ENCODE data around the gene P2RY14.

Gene P2RY14

GRCh38 chr3:151228666-151229040, 49.7 kb downstream of the P2RY14 start:
- no peak for TF ChIP-seq Cebpa-rat (IDR thresholded peaks at IDR 0.05)
- peaks cover 47 to 65% (median 55%) of the 10 kb centered on the region in 10 experiments for H3K4me1 ChIP-seq
- no peaks in the 10 kb centered on the region for H3K27me3 ChIP-seq
- peak overlapping the region; percentile 18 to 75 (median 57) for H3K4me2 ChIP-seq
- peak overlapping the region in 5 of 11 experiments; percentile 6 to 34 (median 26); a peak in 4 of 22 replicates for H3K9ac ChIP-seq
- H4K20me1 ChIP-seq = no peaks in the 10 kb centered on the region
- H3K9me3 ChIP-seq (replicated peaks in 1 of 11) = 0 out of 22 replicates have a peak, but pooled peaks cover 0 to 6% (median 0%) of the 10 kb centered on the region in 11 experiments
- H3K27ac ChIP-seq = peak overlapping the region in 7 of 11 experiments; percentile 25 to 69 (median 28); a peak in 11 of 22 replicates
- H3K36me3 ChIP-seq = no peaks in the 10 kb centered on the region
- H3K4me3 ChIP-seq = no peak overlapping the region

- no peak for TF ChIP-seq Cebpa-rat (IDR thresholded peaks at IDR 0.05)
- Histone ChIP-seq H3K9me3 (replicated peaks in 1 of 11) (peaks cover 0 to 6% (median 0%) of the 10 kb centered on the region in 11 experiments; a peak in 2 of 22 replicates), H3K9ac (peak overlapping the region in 7 of 11 experiments; percentile 2 to 47 (median 29); a peak in 6 of 22 replicates), H3K27ac (peak overlapping the region in 8 of 11 experiments; percentile 25 to 69 (median 58); a peak in 13 of 22 replicates), H3K4me2 (peak overlapping the region; percentile 50 to 75 (median 59)), H3K4me3 (no peak overlapping the region), H3K36me3 (no peaks in the 10 kb centered on the region), H4K20me1 (no peaks in the 10 kb centered on the region), H3K27me3 (no peaks in the 10 kb centered on the region), H3K4me1 (peaks cover 47 to 65% (median 55%) of the 10 kb centered on the region in 10 experiments)
These were observed 50.3 kb downstream of the P2RY14 start for GRCh38 chr3:151227807-151228665.

DNA sequence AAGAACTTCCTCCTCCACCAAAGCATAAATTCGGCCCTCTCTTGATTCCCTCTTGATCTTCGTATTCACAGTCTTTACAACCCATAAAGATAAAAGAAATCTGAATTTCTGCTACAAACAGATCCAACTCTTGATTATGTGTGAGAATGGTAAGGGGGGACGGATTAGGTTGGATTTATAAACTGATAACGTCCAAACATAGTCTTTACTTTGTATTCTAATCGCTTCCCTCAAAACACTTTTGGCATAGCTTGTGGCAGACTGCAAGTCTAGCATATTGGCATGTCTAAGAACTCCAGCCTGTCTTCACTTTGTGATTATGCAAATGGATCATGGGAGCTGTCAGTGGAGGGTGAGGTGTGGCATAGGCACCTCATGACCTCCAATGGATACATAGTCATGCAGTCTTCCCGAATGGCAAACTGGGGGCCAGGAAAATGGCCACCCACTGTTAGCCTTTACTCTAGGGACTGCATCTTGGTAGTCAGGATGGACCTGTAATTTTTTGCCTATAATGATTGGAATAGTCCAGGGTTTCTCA, 51.0 kb downstream of the P2RY14 start:
- H3K36me3 ChIP-seq = peaks cover 0 to 4% (median 0%) of the 10 kb centered on the region in 11 experiments; a peak in 1 of 22 replicates
- H3K9me3 ChIP-seq (replicated peaks in 1 of 11) = peaks cover 2 to 10% (median 6%) of the 10 kb centered on the region in 11 experiments; a peak in 14 of 22 replicates
- no peak for TF ChIP-seq Cebpa-rat (IDR thresholded peaks at IDR 0.05)
- peak overlapping the region in 7 of 11 experiments; percentile 2 to 47 (median 21); a peak in 6 of 22 replicates for H3K9ac ChIP-seq
- H3K4me1 ChIP-seq = peaks cover 47 to 65% (median 55%) of the 10 kb centered on the region in 10 experiments
- H3K4me3 ChIP-seq = no peak overlapping the region
- peak overlapping the region; percentile 23 to 71 (median 55); a peak in 19 of 22 replicates for H3K4me2 ChIP-seq
- H3K27me3 ChIP-seq = no peaks in the 10 kb centered on the region
- peak overlapping the region in 9 of 11 experiments; percentile 9 to 69 (median 58); a peak in 14 of 22 replicates for H3K27ac ChIP-seq
- H4K20me1 ChIP-seq = no peaks in the 10 kb centered on the region

- H3K4me1 ChIP-seq = peaks cover 47 to 65% (median 55%) of the 10 kb centered on the region in 10 experiments
- no peaks in the 10 kb centered on the region for H4K20me1 ChIP-seq
- no peak for TF ChIP-seq Cebpa-rat (IDR thresholded peaks at IDR 0.05)
- peak overlapping the region; percentile 18 to 71 (median 55); a peak in 20 of 22 replicates for H3K4me2 ChIP-seq
- peak overlapping the region in 6 of 11 experiments; percentile 8 to 47 (median 25); a peak in 6 of 22 replicates for H3K9ac ChIP-seq
- H3K9me3 ChIP-seq (replicated peaks in 1 of 11) = peaks cover 7 to 15% (median 8%) of the 10 kb centered on the region in 11 experiments; a peak in 21 of 22 replicates
- H3K27ac ChIP-seq = peak overlapping the region in 9 of 11 experiments; percentile 9 to 69 (median 58); a peak in 14 of 22 replicates
- H3K36me3 ChIP-seq = peaks cover 0 to 6% (median 0%) of the 10 kb centered on the region in 11 experiments; a peak in 3 of 22 replicates
- H3K4me3 ChIP-seq = no peak overlapping the region
- no peaks in the 10 kb centered on the region for H3K27me3 ChIP-seq
These were observed 51.5 kb downstream of the P2RY14 start for GRCh38 chr3:151226825-151227224.

GRCh38 chr3:151226088-151226563, 52.2 kb downstream of the P2RY14 start:
- Histone ChIP-seq H3K4me2 (peak overlapping the region in 9 of 11 experiments; percentile 19 to 71 (median 55); a peak in 18 of 22 replicates), H3K4me1 (peaks cover 45 to 60% (median 51%) of the 10 kb centered on the region in 10 experiments)

GRCh38 chr3:151225040-151225975, 53.0 kb downstream of the P2RY14 start:
- TF ChIP-seq Cebpa-rat (IDR thresholded peaks at IDR 0.05) = no peak
- peak overlapping the region in 5 of 11 experiments; percentile 23 to 71 (median 66); a peak in 8 of 22 replicates for H3K4me2 ChIP-seq
- peaks cover 37 to 54% (median 43%) of the 10 kb centered on the region in 10 experiments for H3K4me1 ChIP-seq
- H3K9ac ChIP-seq = no peak overlapping the region
- H3K9me3 ChIP-seq (replicated peaks in 1 of 11) = peaks cover 16 to 30% (median 24%) of the 10 kb centered on the region in 11 experiments; a peak in 21 of 22 replicates
- H3K27me3 ChIP-seq = no peaks in the 10 kb centered on the region
- H4K20me1 ChIP-seq = no peaks in the 10 kb centered on the region
- H3K27ac ChIP-seq = peak overlapping the region in 9 of 11 experiments; percentile 18 to 69 (median 45); a peak in 12 of 22 replicates
- peaks cover 0 to 17% (median 0%) of the 10 kb centered on the region in 11 experiments; a peak in 7 of 22 replicates for H3K36me3 ChIP-seq
- H3K4me3 ChIP-seq = no peak overlapping the region

More at GRCh38 chr3:151226088-151226563, 52.2 kb downstream of the P2RY14 start:
- 0 out of 22 replicates have a peak overlapping the region, but pooled peaks of 1 of the 11 experiments have one; percentile 47 for H3K9ac ChIP-seq
- H3K27me3 ChIP-seq = no peaks in the 10 kb centered on the region
- H3K4me3 ChIP-seq = no peak overlapping the region
- peak overlapping the region in 9 of 11 experiments; percentile 21 to 69 (median 58); a peak in 12 of 22 replicates for H3K27ac ChIP-seq
- H3K36me3 ChIP-seq = peaks cover 0 to 13% (median 0%) of the 10 kb centered on the region in 11 experiments; a peak in 7 of 22 replicates
- TF ChIP-seq Cebpa-rat (IDR thresholded peaks at IDR 0.05) = no peak
- H3K9me3 ChIP-seq (replicated peaks in 1 of 11) = peaks cover 14 to 22% (median 15%) of the 10 kb centered on the region in 11 experiments; a peak in 21 of 22 replicates
- H4K20me1 ChIP-seq = no peaks in the 10 kb centered on the region

- Histone ChIP-seq H3K9me3 (replicated peaks in 1 of 11) (peaks cover 16 to 32% (median 26%) of the 10 kb centered on the region in 11 experiments; a peak in 21 of 22 replicates), H3K4me1 (peaks cover 31 to 44% (median 36%) of the 10 kb centered on the region in 10 experiments), H3K4me3 (no peak overlapping the region), H3K27me3 (no peaks in the 10 kb centered on the region), H3K27ac (no peak overlapping the region), H3K36me3 (peaks cover 0 to 17% (median 0%) of the 10 kb centered on the region in 11 experiments; a peak in 7 of 22 replicates), H3K9ac (no peak overlapping the region), H3K4me2 (no peak overlapping the region), H4K20me1 (no peaks in the 10 kb centered on the region)
- TF ChIP-seq Cebpa-rat (IDR thresholded peaks at IDR 0.05) = no peak
These were observed 54.0 kb downstream of the P2RY14 start for GRCh38 chr3:151224268-151224866.
